Aorta (tissue), 5 donors: ENCODE data around the gene HLTF. TPM values are rescaled to one million over a fixed set of nuclear protein-coding genes. Genes with fewer than 3 reads are reported as not detected.
A peak's percentile ranks its signal among the peaks of the same experiment; 100 is the strongest.

Experiments used
- ATAC-seq: fragments of 200-7000 bp; cut with Tn5 transposase; one replicate; pipeline ENCODE4 v1.9.1; 2022; ENCODE audit warnings: moderate library complexity; ENCODE audit not compliant: low FRiP score
- DNase-seq, 2 donors: peaks; one replicate each; pipeline ENCODE4 v3.0.0-alpha.2; 2020
- H3K27ac ChIP-seq, 2 donors: one replicate each; pipeline ENCODE4 v1.5.1; 2013; ENCODE audit warnings: low read length in 2 of 2, mild to moderate bottlenecking in 2 of 2, moderate library complexity in 2 of 2, control low read depth in 1 of 2, inconsistent platforms in 1 of 2, low read depth in 1 of 2
- H3K27me3 ChIP-seq, 2 donors: one replicate each; pipeline ENCODE4 v1.6.1; 2013; ENCODE audit warnings: control low read depth in 1 of 2, low read length in 1 of 2, mild to moderate bottlenecking in 1 of 2, moderate library complexity in 1 of 2; ENCODE audit not compliant: insufficient read depth in 2 of 2, control insufficient read depth in 1 of 2
- H3K36me3 ChIP-seq, 2 donors: one replicate each; pipeline ENCODE4 v1.6.1; 2013; ENCODE audit warnings: control low read depth in 1 of 2, low read length in 1 of 2, mild to moderate bottlenecking in 1 of 2; ENCODE audit not compliant: insufficient read depth in 2 of 2, control insufficient read depth in 1 of 2
- H3K4me1 ChIP-seq, 2 donors: one replicate each; pipeline ENCODE4 v1.6.1; 2013; ENCODE audit warnings: low read length in 2 of 2, control low read depth in 1 of 2, mild to moderate bottlenecking in 1 of 2, moderate library complexity in 1 of 2; ENCODE audit not compliant: insufficient read depth in 2 of 2, control insufficient read depth in 1 of 2
- H3K4me3 ChIP-seq, 2 donors: one replicate each; pipeline ENCODE4 v1.5.1; 2013; ENCODE audit warnings: low read length in 2 of 2, control low read depth in 1 of 2, mild to moderate bottlenecking in 1 of 2
- H3K9me3 ChIP-seq: one replicate; pipeline ENCODE4 v1.6.1; 2013; ENCODE audit warnings: mild to moderate bottlenecking, low read length; ENCODE audit not compliant: control insufficient read depth
- WGBS, 2 donors: extraction: QIAGEN DNeasy Blood & Tissue Kit; methylation state at CpG; one replicate each; pipeline ENCODE4 v1.1.7; 2013; 5-methylcytosine and 5-hydroxymethylcytosine counted together
- intact Hi-C, 2 donors: fragments of 100-400 bp; cut with DNase I; formaldehyde crosslinking; loops; one replicate each; pipeline versions ENCODE4 v1.14.2 to v1.15.0; 2022
- long read RNA-seq, 2 donors: library from polyadenylated mRNA; unstranded; transcript quantifications; one replicate each; pipeline ENCODE4 v2.0.0, GENCODE V29; 2020 to 2021
- polyA plus RNA-seq, 2 donors: library from polyadenylated mRNA; stranded (reverse); fragments of 200-250 nt; gene quantifications; one replicate each; pipeline ENCODE4 v1.2.3, GENCODE V29; 2013
- total RNA-seq, 2 donors: library from RNA; stranded (reverse); fragmentation: NEBNext Ultra II Directional; extraction: Animal tissue kit (Norgen Biotek cat#: 25700); gene quantifications; one replicate each; pipeline ENCODE4 v1.2.1, GENCODE V29; 2021
- donor health status: healthy with polysubstance abuse.
- donor health status: Bipolar disorder and iron deficiency.
- donor health status: DM: no; HTN: no; CAD: no.
- donor health status: DM: no; HTN: no; CAD: no.
- donor health status: DM: yes; HTN: yes; CAD: no.

HLTF gene, protein sequence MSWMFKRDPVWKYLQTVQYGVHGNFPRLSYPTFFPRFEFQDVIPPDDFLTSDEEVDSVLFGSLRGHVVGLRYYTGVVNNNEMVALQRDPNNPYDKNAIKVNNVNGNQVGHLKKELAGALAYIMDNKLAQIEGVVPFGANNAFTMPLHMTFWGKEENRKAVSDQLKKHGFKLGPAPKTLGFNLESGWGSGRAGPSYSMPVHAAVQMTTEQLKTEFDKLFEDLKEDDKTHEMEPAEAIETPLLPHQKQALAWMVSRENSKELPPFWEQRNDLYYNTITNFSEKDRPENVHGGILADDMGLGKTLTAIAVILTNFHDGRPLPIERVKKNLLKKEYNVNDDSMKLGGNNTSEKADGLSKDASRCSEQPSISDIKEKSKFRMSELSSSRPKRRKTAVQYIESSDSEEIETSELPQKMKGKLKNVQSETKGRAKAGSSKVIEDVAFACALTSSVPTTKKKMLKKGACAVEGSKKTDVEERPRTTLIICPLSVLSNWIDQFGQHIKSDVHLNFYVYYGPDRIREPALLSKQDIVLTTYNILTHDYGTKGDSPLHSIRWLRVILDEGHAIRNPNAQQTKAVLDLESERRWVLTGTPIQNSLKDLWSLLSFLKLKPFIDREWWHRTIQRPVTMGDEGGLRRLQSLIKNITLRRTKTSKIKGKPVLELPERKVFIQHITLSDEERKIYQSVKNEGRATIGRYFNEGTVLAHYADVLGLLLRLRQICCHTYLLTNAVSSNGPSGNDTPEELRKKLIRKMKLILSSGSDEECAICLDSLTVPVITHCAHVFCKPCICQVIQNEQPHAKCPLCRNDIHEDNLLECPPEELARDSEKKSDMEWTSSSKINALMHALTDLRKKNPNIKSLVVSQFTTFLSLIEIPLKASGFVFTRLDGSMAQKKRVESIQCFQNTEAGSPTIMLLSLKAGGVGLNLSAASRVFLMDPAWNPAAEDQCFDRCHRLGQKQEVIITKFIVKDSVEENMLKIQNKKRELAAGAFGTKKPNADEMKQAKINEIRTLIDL
- total RNA-seq, result 10 to 100 TPM; 24.6 to 30.1 TPM
- polyA plus RNA-seq, result 10 to 100 TPM in 1 of 2 donors, 1 to 10 TPM in 1; 4.4 to 15.2 TPM
- long read RNA-seq, donor 1, full-length matches to known transcripts, result 2 of 22 reads
- long read RNA-seq, donor 1, partial matches to known transcripts, result 16 of 22 reads
- long read RNA-seq, donor 1, other reads (novel, unspliced or antisense), result 4 of 22 reads
- long read RNA-seq, donor 2, full-length matches to known transcripts, result 7 of 14 reads
- long read RNA-seq, donor 2, partial matches to known transcripts, result 6 of 14 reads
- long read RNA-seq, donor 2, other reads (novel, unspliced or antisense), result 1 of 14 reads

DNA sequence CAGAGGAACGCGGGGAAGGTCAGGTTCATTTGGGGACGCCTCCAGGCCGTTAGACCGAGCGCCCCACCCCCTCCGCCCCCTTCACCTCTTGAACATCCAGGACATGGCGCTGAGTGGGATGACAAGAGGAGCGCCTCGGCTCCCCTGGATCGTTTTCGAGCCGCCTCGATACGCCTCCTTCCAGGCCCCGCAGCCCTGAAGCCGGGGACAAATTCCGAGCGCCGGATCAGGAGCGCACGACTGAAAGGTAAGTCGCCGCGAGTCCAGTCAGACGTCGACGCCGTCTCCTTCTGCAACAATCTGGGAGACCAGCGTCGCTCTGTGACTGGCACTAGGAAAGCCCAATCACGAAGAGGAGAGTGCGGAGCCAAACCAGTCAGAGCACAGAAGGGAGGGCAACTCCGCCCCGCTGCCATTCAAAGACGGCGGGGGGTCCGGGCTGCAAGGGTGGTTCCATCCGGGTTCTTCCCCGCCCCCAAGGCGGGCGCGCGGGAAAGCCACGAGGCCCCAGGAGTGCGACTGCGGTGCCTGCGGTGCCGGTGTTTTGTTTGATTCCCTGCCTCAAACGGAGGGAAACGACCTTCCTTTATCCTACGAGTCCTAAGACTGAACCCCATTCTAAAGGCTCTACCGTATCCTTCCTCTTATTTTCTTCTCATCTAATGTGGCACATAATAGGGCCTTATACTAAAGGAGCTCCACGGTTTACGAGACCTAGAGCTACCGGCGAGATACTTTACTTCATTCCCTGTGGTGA, at the start of gene HLTF:
Gene HLTF (minus strand): TSS at position 302 of the 757 bp plus-strand sequence. CDS start 197 bp downstream, at position 105.
- intact Hi-C loops, result no loop called here
- DNase-seq, result peak; percentile 97
- WGBS, 2 donors, result 7% methylated on average over 57 of the region's 57 CpGs
- Histone ChIP-seq H3K36me3 (no peaks in the 10 kb centered on the region), H3K27ac (peak within 1 kb of the TSS in 1 of 2 donors; percentile 78), H3K27me3 (no peaks in the 10 kb centered on the region), H3K4me3 (peak within 1 kb of the TSS; percentile 39 to 54), H3K4me1 (no peaks in the 10 kb centered on the region), H3K9me3 (no peaks in the 10 kb centered on the region)
- peak; percentile 99 for ATAC-seq

DNA sequence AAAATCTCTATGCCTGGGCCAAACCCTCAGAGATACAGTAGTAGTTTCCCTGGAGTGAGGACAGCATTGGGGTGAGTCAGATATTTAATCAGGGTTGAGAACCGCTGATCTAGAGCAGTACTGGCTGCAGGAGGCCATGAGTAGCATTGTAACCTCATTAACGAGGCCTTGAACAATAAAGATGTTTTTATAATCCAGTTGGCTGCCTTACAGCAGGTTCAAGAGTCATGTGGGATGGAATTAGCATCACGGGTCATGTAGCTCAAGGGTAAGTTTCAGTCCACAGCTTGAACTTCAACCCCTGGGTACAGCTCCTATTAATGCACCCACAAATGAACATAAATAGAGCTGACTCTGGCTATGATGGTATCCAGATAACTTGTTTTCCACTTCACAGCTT, 48.2 kb upstream of the HLTF start:
- 81 to 83% methylated on average over 3 of the region's 3 CpGs for WGBS, 2 donors
- DNase-seq (no peak), ATAC-seq (no peak)
- Histone ChIP-seq H3K27ac (no peak overlapping the region), H3K27me3 (no peaks in the 10 kb centered on the region), H3K36me3 (no peaks in the 10 kb centered on the region), H3K9me3 (no peaks in the 10 kb centered on the region), H3K4me3 (no peak overlapping the region), H3K4me1 (peaks cover 0 to 5% of the 10 kb centered on the region in 2 donors)
- intact Hi-C loops, result no loop called here

GRCh38 chr3:149131589-149131988, 45.3 kb upstream of the HLTF start:
- Histone ChIP-seq H3K4me3 (no peak overlapping the region), H3K27ac (no peak overlapping the region), H3K9me3 (no peaks in the 10 kb centered on the region), H3K4me1 (peaks cover 0 to 5% of the 10 kb centered on the region in 2 donors), H3K36me3 (no peaks in the 10 kb centered on the region), H3K27me3 (no peaks in the 10 kb centered on the region)
- intact Hi-C loops, result no loop called here
- DNase-seq (no peak), ATAC-seq (no peak)
- WGBS, 2 donors, result 16 to 20% methylated on average over 4 of the region's 4 CpGs

GRCh38 chr3:149129326-149130205, 43.2 kb upstream of the HLTF start, which contains the start of gene HPS3:
Gene HPS3, plus strand, starts transcription at chr3:149129638. Its CDS starts 86 bp downstream, at chr3:149129724.
- Histone ChIP-seq H3K9me3 (no peaks in the 10 kb centered on the region), H3K27ac (peak within 1 kb of the TSS; percentile 19 to 82), H3K27me3 (no peaks in the 10 kb centered on the region), H3K4me1 (peaks cover 0 to 5% of the 10 kb centered on the region in 2 donors), H3K4me3 (peak within 1 kb of the TSS; percentile 65 to 86), H3K36me3 (no peaks in the 10 kb centered on the region)
- DNase-seq, result peak; percentile 96 to 98
- intact Hi-C loops, result loop anchor here in 1 of 2 donors (10.0 kb wide), 1 partner anchor 345 kb away; the partner anchor contains the start of gene TM4SF4
- peak; percentile 98 for ATAC-seq
- 0% methylated on average over 80 to 84 of the region's 84 CpGs for WGBS, 2 donors

DNA sequence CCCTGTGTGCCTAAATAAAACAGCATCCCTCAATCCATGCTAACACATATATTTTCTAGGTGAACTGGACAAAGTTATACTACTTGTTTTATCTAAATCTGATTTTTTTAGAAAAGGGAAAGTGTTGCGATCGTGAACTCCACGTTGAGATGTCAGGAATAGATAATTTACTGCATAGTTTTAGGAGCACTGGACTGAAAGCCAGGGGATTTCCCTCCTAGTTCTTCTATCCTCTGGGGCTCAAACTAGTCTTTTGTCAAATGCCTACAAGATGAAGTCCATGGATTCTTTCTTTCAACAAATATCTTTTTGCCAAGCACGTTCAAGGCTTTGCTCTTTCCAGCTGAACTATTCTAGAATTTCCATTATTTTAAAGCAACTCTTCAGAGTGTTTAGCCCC, 42.5 kb upstream of the HLTF start:
- intact Hi-C loops, result loop anchor here in 1 of 2 donors (10.0 kb wide), 1 partner anchor 346 kb away; the partner anchor contains the start of gene TM4SF4
- Histone ChIP-seq H3K4me1 (peaks cover 0 to 5% of the 10 kb centered on the region in 2 donors), H3K27ac (peak overlapping the region in 1 of 2 donors; percentile 41), H3K27me3 (no peaks in the 10 kb centered on the region), H3K9me3 (no peaks in the 10 kb centered on the region), H3K4me3 (peak overlapping the region; percentile 65 to 86), H3K36me3 (no peaks in the 10 kb centered on the region)
- DNase-seq, result no peak
- WGBS, 2 donors, result 2 to 3% methylated on average over 4 of the region's 4 CpGs
- ATAC-seq, result no peak

DNA sequence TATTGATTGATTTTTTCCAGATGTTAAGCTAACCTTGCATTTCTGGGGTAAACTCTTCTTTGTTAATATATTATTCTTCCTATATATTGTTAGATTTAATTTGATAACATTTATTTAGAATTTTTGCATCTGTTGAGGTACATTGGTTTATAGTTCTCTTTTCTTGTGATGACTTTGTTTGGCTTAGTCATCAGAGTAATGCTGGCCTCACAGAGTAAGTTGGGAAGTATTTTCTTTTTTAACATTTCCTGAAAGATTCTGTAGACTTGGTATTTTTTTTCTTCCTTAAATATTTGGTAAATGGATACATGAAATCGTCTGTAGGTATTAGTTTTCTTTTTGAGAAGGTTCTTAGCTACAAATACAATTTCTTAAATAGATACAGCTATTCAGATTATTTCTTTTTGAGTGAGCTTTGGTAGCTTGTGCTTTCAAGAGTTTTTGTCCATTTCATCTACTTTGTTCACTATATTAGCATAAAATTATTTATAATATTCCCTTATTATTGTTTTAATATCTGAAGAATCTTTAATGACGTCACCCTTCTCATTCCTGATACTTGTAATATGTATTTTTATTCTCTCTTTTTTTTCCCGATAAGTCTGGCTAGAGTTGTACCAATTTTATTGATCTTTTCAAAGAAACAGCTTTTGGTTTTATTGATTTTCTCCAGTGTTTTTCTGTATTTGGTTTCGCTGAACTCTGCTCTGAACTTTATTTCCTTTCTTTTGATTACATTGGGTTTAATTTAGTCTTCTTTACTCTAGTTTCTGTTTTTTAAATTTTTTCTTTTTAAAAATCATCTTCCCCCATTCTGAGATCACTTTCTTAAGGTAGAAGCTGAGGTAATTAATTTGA, 36.6 kb upstream of the HLTF start:
- Histone ChIP-seq H3K4me1 (no peaks in the 10 kb centered on the region), H3K4me3 (no peak overlapping the region), H3K9me3 (no peaks in the 10 kb centered on the region), H3K36me3 (no peaks in the 10 kb centered on the region), H3K27me3 (no peaks in the 10 kb centered on the region), H3K27ac (no peak overlapping the region)
- intact Hi-C loops, result loop anchor here in 1 of 2 donors (10.0 kb wide), 1 partner anchor 352 kb away; the partner anchor contains the start of gene TM4SF4
- ATAC-seq (no peak), DNase-seq (no peak)
- WGBS, 2 donors, result 86 to 88% methylated on average over 4 of the region's 4 CpGs
